ENCODE measurements around the gene PRDX2. TPM values are rescaled to one million over a fixed set of nuclear protein-coding genes. Genes with fewer than 3 reads are reported as not detected.
A peak's percentile ranks its signal among the peaks of the same experiment; 100 is the strongest.
"Not testable (repeated sequence)": the region's sequence is repeated elsewhere in the genome, so short reads cannot be mapped to it uniquely, and the experiment has no call there.

Gene PRDX2
- total RNA-seq, 1 experiment from 2014 or later: 746 TPM

DNA sequence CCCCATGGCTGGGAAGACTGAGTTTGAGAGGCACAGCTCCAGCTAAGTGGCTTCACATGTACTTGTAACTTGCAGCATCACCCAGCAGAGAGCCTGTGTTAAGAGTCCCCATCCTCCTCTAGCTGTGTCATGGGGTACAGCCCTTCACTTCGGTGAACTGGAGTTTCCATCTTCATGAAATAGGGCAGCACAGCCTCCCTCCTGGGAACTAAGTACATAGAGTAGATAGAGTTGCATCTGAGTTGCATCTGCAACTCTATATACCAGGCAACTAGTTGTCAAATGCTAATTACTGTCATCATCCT lies 1.2 kb downstream of the PRDX2 start:
- peak overlapping the region; percentile 84; the same call in 1 of the 2 replicates for H3K9ac ChIP-seq (ENCODE audit: low read length)
- peaks cover 20% of the 10 kb centered on the region for H3K4me1 ChIP-seq (ENCODE audit: insufficient read depth, low read length)
- no TSS peak for BruUV-seq (replicated peaks)
- no peak for ATAC-seq
- TF ChIP-seq EZH2phosphoT487 (IDR thresholded peaks at IDR 0.05; ENCODE audit: borderline replicate concordance, low read length) (no peak), CTCF (conservative IDR thresholded peaks at IDR 0.05; ENCODE audit: low read depth, low read length) (no peak), EZH2 (IDR thresholded peaks at IDR 0.05; ENCODE audit: low read length, unreplicated experiment) (no peak)
- no peaks in the 10 kb centered on the region for H3K9me3 ChIP-seq (ENCODE audit: low read length)
- no peaks in the 10 kb centered on the region for H3F3A ChIP-seq (ENCODE audit: low read length, unreplicated experiment)
- no peak overlapping the region for H3K27ac ChIP-seq (ENCODE audit: low read length)
- DNase-seq: no peak
- H2AFZ ChIP-seq (ENCODE audit: low read length): no peak overlapping the region
- intact Hi-C loops (cut with micrococcal nuclease): loop anchor here (5.0 kb wide), 1 partner anchor 37 kb away; the partner anchor contains the start of gene MAST1
- peaks cover 28% of the 10 kb centered on the region for H3K79me2 ChIP-seq (ENCODE audit: low read length)
- peak overlapping the region; percentile 91 for H3K4me2 ChIP-seq (ENCODE audit: low read length)
- ChIA-PET POLR2A (ENCODE audit: unreplicated experiment) (interaction anchor here (0.6 kb wide), 1 partner anchor 34 kb away, joined by 4 read pairs; no protein-coding TSS in a partner anchor), CTCF (interaction anchor here (1.1 kb wide), 1 partner anchor 47 kb away, joined by 3 read pairs; no protein-coding TSS in a partner anchor)
- no peaks in the 10 kb centered on the region for H4K20me1 ChIP-seq (ENCODE audit: low read length)
- H3K9me2 ChIP-seq (replicated peaks; ENCODE audit: low read length): no peaks in the 10 kb centered on the region
- peaks cover 15% of the 10 kb centered on the region for H3K36me3 ChIP-seq (ENCODE audit: low read depth, low read length)
- no peaks in the 10 kb centered on the region for H3K27me3 ChIP-seq (ENCODE audit: low read length)
- peak overlapping the region; percentile 81 for H3K4me3 ChIP-seq (ENCODE audit: low read length)

- Histone ChIP-seq H3K79me2 (ENCODE audit: low read length) (peaks cover 28% of the 10 kb centered on the region), H4K20me1 (ENCODE audit: low read length) (no peaks in the 10 kb centered on the region), H3K27me3 (ENCODE audit: low read length) (no peaks in the 10 kb centered on the region), H3K36me3 (ENCODE audit: low read depth, low read length) (peaks cover 15% of the 10 kb centered on the region), H3K9ac (ENCODE audit: low read length) (no peak overlapping the region), H3K4me2 (ENCODE audit: low read length) (peak overlapping the region; percentile 91), H3K27ac (ENCODE audit: low read length) (no peak overlapping the region), H3K4me3 (ENCODE audit: low read length) (peak overlapping the region; percentile 81), H3K9me2 (replicated peaks; ENCODE audit: low read length) (no peaks in the 10 kb centered on the region), H3K9me3 (ENCODE audit: low read length) (no peaks in the 10 kb centered on the region), H2AFZ (ENCODE audit: low read length) (no peak overlapping the region), H3F3A (ENCODE audit: low read length, unreplicated experiment) (no peaks in the 10 kb centered on the region), H3K4me1 (ENCODE audit: insufficient read depth, low read length) (peaks cover 20% of the 10 kb centered on the region)
- no peak for TF ChIP-seq EZH2phosphoT487 (IDR thresholded peaks at IDR 0.05; ENCODE audit: borderline replicate concordance, low read length)
- TF ChIP-seq CTCF (conservative IDR thresholded peaks at IDR 0.05; ENCODE audit: low read depth, low read length): no peak
- TF ChIP-seq EZH2 (IDR thresholded peaks at IDR 0.05; ENCODE audit: low read length, unreplicated experiment): no peak
- CTCF ChIA-PET: interaction anchor here (1.1 kb wide), 2 partner anchors 22 to 48 kb away, joined by 3 to 4 read pairs; no protein-coding TSS in a partner anchor
- intact Hi-C loops (cut with micrococcal nuclease): loop anchor here (5.0 kb wide), 1 partner anchor 37 kb away; the partner anchor contains the start of gene MAST1
- ATAC-seq: no peak
- no peak for DNase-seq
- no TSS peak for BruUV-seq (replicated peaks)
- POLR2A ChIA-PET (ENCODE audit: unreplicated experiment): no interaction called here
These were observed 1.7 kb downstream of the PRDX2 start for GRCh38 chr19:12799742-12800465.

- H3K4me3 ChIP-seq (ENCODE audit: low read length); H3K4me2 ChIP-seq (ENCODE audit: low read length); H3K9me3 ChIP-seq (ENCODE audit: low read length); H3K27me3 ChIP-seq (ENCODE audit: low read length); intact Hi-C loops (cut with micrococcal nuclease); H4K20me1 ChIP-seq (ENCODE audit: low read length); H3F3A ChIP-seq (ENCODE audit: low read length, unreplicated experiment); POLR2A ChIA-PET (ENCODE audit: unreplicated experiment); H3K27ac ChIP-seq (ENCODE audit: low read length); DNase-seq; H2AFZ ChIP-seq (ENCODE audit: low read length); H3K9ac ChIP-seq (ENCODE audit: low read length); BruUV-seq (replicated peaks); ATAC-seq; H3K9me2 ChIP-seq (replicated peaks; ENCODE audit: low read length): not testable (repeated sequence)
- peaks cover 29% of the 10 kb centered on the region for H3K4me1 ChIP-seq (ENCODE audit: insufficient read depth, low read length)
- CTCF ChIA-PET: interaction anchor here (0.7 to 1.0 kb wide), 3 partner anchors 20 to 81 kb away, joined by 3 to 5 read pairs (median 3); no protein-coding TSS in a partner anchor
- H3K36me3 ChIP-seq (ENCODE audit: low read depth, low read length): peaks cover 15% of the 10 kb centered on the region
- H3K79me2 ChIP-seq (ENCODE audit: low read length): peaks cover 35% of the 10 kb centered on the region
These were observed 4.0 kb downstream of the PRDX2 start for GRCh38 chr19:12797607-12798006.

All from PC-3 (cell line).